Measurements from ENCODE around the gene SHISAL1. TPM values are rescaled to one million over a fixed set of nuclear protein-coding genes. Genes with fewer than 3 reads are reported as not detected.

The SHISAL1 gene
- total RNA-seq, 1 donor from 2014 or later, result 0.08 TPM

DNA sequence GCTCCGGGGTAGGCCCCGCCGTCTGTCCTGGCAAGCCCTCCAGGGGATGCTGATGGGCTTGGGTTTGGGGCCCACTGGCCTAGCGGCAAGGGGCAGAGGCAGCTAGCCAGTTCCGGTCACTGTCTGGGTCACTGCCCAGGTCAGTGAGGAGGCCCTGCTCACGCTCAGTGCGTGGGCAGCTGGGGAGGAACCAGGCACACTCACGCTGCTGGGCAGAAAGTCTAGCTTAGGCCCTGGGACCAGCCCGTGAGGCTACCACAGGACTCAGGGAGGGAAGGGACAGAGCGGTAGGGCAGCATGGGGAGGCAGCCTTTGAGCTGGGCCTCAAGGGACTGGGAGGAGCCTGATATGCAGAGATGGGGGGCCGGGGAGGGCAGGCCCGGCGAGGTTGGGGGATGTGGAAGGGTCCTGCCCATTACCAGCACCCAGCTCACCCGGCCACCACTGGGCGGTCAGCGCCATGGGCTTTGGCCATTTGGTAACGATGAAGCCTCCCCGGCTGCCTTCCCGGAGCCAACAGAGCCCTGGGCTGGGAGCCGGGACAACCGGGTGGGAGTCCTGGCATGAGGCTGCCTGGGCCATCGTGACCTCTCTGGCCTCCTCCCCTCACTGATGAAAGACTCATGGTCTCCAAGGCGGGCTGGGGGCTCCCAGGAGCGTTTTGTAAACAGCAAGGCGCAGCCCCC is 14.2 kb downstream of the SHISAL1 start:
- ATAC-seq, result peak; percentile 14

DNA sequence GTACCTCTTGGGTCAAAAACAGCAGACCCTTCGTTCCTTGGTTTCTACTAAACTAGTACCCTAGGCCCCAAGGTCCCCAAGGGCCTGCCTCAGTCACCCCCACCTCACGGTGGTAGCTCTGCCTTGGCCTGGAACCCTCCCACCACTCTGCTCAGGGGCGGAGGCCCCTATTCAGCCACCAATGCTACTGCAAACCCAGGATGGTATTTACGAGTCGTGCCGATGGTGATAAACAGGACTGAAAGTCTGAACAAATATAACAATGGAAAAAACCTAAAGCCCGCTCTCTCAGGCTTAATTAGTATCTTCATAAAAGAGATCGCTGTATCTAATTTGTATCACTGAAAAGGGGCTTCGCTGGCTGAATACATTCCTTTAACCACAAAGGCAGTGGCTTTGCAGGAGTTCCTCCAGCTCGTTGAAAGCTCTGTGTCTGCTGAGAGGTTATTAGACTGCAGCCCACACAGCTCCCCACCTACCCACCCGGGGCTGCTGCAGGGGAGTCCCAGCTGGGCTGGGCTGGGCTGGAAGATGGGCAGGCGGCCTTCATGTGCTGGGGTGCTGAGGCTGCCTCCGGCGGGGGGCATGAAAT is 15.2 kb downstream of the SHISAL1 start:
- ATAC-seq, result no peak

- ATAC-seq, result no peak
These were observed 17.3 kb downstream of the SHISAL1 start for GRCh38 chr22:44295406-44295805.

DNA sequence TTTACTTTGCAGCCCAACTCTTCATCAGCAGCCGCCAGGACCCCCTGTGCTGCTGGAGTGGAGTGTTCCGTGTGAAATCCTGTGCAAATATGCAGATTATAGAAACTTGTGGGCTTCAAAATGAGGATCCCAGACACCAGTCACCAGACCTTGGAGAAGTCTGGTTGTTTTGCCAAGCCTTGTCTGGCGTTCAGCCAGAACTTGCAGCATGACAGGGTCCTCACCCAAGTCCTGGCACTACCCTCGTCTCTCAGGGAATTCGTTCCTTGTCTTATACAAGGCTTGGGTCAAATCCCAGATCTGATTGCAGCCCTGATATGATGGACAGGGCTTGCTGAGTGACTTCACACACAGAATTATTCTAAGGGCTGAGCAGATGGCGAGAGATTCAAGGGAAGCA is 18.9 kb downstream of the SHISAL1 start:
- no peak for ATAC-seq

DNA sequence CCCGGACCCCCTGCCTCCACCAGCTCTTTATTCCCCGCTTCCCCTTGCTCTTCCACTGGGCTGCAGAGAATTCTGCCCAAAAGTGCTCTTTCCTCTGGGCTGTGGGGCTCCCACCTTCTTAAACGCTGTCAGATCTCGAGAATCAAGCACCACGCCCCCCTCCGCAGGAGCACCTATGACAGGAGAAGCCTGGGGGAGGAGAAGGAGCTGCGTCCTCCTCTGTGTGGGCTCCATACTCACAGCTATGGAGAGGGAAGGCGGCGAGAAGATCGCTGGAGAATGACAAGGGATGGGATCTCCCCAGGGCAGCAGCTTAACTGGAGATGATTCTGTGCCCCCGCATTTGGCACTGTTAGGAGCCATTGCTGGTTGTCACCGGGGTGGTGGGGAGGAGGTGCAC is 19.7 kb downstream of the SHISAL1 start:
- no peak for ATAC-seq

DNA sequence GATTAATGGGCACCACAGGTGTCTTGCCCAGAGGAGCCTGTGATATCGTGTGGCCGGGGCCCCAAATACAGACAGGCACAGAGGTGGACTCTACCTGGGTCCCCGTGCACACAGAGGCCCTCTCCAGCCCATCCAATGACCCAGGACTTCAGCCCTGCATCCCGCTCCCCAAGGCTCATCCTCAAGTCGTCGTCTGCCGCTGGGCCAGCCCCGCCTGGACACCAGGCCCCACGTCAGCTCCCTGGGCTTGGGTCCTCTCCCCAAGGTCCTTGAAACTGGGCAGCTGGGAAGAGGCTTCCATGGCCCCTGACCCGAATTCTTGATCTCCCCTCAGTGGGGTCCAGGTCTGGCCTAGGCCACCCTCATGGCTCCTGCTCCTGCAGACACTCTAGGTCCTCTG is 20.2 kb downstream of the SHISAL1 start:
- no peak for ATAC-seq

GRCh38 chr22:44291674-44292360 is 20.9 kb downstream of the SHISAL1 start:
- ATAC-seq, result no peak

DNA sequence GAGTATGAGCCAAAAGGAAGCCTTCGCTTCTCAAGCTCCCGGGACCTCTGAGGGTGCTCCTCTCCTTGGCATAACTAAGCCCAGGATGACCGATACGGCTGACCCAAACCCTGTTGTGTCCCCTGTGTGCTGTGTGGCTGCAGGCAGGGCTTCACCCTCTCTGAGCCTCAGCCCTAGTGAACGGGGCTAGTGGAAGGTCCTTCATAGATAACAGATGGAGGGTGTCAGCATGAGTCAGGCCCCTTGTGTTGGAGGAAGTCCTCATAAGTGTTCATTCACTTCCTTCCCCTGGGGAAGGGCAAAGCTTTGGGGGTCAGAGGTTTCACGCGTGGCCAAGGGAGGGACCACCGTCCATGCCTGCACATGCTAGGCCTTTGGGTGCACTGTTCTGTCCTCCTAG is 21.5 kb downstream of the SHISAL1 start:
- no peak for ATAC-seq

- no peak for ATAC-seq
These were observed 23.2 kb downstream of the SHISAL1 start for GRCh38 chr22:44289414-44290171.

GRCh38 chr22:44288913-44289312 is 23.8 kb downstream of the SHISAL1 start:
- ATAC-seq, result no peak

DNA sequence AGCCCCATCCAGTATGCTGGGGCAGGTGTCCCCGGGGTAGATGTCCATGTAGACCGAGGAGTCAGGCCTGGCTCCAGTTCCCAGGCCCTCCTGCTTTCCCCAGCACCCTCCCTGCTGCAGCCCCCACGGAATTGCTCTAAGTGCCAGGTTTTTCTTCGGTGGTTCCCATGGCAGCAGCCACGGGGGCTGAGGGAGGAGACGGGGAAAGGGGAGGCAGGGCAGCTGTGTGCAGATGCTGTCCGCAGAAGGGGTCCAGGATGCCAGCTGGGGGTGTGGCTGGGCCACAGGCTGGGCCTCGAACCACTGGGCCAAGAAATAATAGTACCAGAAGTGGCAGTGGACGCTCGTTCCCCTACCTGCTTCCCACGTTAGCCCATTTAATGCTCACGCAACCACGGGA is 25.0 kb downstream of the SHISAL1 start:
- ATAC-seq, result no peak

DNA sequence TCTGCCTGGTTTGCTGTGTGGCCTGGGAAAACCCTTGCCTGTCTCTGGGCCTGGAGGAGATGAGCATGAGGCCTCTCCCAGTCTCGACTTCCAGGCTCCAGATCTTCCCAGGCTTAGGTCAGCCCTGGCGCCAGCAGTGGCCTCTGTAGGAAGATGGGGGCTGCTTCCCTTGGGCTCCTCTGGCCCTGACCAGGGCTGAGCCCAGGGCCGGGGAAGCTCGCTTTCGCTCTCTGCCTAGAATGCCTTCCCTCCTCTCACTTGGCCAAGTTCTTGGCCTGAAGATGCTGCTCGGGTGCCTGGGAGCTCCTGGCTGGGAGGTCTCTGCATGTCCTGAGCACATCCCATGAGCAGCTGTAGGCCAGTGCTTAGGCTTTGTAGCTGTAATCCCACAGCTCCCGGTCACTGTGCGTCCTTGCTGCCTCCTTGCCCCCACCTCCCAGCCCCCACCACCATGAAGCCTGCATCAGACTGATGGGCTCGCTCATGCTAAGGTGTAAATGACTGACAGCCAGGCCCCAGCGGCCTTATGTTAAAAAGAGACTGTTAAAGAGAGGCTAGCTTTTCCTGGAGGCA is 25.5 kb downstream of the SHISAL1 start:
- peak; percentile 4 for ATAC-seq

- peak; percentile 19 for ATAC-seq
These were observed 26.1 kb downstream of the SHISAL1 start for GRCh38 chr22:44286646-44287045.

DNA sequence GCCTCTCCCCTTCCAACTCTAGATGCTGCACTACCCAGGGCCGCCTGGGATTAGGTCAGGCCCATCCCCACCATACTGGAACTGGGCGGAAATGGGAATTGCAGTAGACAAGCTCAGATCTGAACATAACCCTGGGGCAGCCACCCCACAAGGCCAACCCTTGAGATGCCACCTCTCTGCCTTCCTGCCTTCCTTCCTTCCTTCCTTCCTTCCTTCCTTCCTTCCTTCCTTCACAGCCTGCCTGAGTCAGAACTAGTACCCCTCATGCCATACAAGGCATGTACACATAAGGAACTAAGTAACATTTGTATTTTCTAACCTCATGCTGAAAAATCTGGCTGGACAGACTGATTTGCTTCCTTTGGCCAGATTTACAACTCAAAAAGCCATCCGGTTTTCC is 28.0 kb downstream of the SHISAL1 start:
- ATAC-seq, result no peak

DNA sequence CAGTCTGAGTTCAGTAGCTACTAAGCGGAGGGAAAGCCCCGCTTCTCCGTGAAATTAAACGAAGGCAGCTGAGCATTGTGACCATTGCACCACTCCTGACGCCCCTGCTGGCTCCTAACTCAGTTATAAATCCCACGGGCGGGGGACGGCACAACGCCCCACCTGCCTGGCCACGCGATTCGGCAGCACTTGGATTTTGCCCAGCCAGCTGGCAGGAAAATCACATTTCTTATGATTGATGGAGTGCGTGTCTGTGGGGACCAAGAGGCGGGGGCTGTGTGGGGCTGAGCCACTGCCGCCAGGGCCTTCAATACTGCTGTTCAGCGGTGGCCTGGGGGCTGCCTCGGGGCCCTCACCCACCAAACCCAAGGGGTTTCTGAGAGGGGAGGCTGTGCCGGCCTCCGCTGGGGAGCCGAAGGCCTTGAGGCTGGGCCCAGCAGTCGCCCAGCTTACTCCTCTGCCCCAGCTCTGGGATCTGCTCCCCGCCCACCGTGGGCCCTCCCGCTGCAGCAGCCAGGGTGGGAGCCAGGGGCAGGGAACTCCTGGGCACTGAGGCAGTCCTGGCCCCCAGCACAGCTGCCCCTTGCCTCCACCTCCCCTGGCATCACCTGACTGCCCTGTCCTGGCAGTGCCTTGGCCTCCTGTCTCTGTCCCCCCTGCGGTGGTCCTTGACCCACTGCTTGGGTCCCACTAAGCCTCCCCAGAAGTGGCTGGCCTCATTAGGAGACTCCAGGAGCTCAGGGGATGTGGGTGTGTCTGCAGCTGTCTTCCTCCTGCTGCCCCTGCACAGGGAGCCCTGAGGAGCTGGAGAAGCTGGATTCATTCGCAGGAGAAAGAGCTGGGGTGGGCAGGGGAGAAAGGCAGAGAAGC is 30.7 kb downstream of the SHISAL1 start:
- ATAC-seq, result no peak

DNA sequence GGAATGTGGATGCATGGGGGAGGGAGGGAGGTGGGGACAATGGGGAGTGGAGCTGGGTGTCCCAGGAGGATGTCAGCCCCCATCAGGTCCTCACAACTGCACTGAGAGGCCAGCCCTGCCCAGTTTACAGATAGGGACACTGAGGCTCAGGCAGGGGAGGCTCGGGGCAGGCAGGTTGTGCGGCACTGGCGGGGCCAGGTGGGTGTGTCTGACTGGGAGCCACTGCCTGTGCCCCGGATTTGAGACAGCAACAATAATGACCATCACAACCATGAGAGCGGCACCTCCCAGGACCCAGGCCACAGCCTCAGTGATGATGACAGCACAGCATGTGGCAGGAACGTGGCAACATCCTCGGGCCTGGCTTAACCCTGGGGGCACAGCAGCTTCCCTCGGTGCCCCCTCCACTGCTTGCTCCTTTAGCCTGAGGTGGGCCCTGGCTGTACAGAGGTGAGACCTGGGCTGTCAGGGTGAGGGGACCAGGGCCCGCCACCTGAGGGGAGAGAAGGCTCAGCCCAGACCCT is 32.0 kb downstream of the SHISAL1 start:
- ATAC-seq, result no peak

GRCh38 chr22:44279069-44279360 is 33.7 kb downstream of the SHISAL1 start:
- ATAC-seq, result no peak

GRCh38 chr22:44278243-44279068 is 34.3 kb downstream of the SHISAL1 start:
- ATAC-seq, result no peak

- ATAC-seq, result no peak
These were observed 35.2 kb downstream of the SHISAL1 start for GRCh38 chr22:44277386-44278135.

DNA sequence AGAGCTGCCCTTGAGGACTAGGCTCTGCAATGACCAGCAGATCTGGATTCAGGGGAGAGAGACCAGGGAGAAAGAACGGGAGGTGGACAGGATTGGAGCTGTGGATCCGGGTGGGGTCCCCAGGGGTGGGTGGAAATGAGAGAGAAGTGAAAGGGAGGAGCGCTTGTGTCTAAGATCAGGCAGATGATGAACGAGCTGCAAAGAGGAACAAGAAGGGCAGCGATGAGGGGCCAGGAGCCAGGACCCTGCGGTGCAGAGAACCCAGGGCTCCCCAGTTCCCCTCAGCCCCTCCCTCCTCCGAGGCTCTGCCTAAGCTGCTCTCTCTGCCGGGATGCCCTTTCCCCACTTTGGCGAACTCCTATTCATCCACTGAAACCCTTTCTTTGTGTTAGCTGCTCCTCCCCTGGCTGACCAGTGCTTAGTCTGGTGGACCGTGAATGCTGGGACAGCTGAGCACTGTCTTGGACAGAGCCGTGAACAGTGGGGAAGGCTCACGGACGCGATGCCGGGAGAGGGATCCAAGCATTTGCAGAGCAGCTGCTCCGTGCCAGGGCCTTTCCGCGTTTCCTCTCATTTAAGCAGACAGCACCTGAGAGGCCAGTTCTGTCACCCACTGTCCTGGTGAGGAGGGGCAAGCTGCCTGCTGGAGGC is 35.9 kb downstream of the SHISAL1 start:
- no peak for ATAC-seq

Data from esophagus mucosa (tissue), 1 donor.